TTC549 (cell line): ENCODE results near the gene TRPV2.

Experiments used
- FAIRE-seq: peaks from 2 replicates; lab custom pipeline; 2012; peaks lifted over from hg19 to GRCh38; lab: Jason Lieb, UNC

The TRPV2 gene

DNA sequence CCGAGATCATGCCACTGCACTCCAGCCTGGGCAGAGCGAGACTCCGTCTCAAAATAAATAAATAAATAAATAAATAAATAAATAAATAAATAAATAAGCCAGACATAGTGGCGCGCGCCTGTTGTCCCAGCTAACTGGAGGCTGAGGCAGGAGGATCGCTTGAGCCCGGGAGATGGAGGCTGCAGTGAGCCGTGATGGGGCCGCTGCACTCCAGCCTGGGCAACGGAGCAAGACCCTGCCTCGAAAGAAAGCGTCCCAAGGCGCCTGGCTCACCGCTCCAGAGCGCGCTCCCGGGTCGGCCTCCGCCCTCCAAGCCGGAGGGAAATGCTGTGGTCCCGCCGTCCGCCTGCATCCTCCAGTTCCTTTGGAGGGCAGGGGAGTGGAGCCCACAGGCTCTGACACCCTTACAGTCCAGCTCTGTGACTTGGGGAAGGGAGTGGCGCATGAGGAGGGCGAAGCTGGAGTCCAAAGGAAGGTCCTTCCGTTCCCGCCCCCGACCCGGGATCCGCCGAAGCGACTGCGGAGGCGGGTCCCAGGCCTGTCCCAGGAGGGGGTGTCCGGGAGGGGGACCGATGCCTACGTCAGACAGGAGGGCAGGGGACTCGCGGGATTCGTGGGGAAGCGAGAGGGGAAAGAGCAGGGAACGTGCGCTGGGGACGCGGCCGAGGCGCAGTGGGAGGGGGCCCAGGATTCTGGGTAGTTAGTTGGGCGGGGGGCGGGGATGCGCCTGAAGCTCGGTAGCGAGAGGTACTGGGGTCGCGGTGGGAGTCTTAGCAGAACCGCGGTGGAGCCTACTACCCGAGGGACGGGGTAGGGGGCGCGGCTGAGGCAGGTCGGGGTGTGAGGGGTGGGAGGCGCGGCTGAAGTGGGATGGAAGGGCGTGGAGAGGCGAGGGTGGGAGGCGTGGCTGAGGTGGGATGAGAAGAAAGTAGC is 8.4 kb upstream of the TRPV2 start:
- FAIRE-seq, result no peak

GRCh38 chr17:16407911-16408588 is 7.3 kb upstream of the TRPV2 start:
- FAIRE-seq, result no peak

DNA sequence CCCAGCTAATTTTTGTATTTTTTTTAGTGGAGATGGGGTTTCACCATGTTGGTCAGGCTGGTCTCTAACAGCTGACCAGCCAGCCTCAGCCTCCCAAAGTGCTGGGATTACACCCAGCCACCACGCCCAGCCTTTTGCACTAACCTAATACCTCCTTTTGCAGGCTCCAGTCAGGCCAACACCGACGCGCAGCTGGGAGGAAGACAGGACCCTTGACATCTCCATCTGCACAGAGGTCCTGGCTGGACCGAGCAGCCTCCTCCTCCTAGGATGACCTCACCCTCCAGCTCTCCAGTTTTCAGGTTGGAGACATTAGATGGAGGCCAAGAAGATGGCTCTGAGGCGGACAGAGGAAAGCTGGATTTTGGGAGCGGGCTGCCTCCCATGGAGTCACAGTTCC is 2.0 kb downstream of the TRPV2 start:
- FAIRE-seq, result no peak

DNA sequence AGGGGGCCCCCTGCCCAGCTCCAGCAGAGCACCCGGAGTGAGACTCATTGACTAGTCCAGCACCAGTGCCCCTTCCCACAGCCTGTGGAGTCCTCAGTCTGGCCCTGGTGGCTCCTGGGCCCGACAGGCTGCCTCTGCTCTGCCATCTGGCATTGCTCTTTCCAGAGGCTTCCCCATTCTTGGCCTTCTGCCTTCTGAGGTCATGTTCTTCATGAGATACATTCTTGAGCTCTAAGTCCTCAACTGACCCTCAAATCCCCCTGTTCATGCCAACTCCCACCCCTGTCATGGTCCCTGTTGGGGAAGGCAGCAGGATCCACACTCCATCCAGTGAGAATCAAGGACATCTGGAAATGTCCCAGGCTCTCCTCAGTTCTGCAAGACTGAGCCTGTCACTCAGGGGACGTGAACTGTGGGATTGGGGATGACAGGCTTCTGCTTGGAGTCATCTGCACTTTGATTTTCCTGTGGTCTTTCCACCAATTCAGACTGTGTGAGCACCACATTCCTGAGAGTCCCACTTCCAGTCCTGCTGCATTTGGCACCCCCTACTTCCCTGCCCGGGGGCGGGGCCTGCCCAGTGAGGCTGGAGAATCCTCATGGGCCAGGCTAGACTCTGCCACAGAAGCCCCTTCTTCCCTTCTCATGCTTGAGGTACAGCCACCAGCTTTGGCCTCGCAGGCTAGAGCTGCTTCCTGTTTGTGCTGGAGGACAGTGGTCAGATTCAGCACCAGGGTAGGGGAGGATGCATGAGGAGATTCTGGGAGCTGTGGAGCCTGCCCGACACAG is 2.7 kb downstream of the TRPV2 start:
- no peak for FAIRE-seq

DNA sequence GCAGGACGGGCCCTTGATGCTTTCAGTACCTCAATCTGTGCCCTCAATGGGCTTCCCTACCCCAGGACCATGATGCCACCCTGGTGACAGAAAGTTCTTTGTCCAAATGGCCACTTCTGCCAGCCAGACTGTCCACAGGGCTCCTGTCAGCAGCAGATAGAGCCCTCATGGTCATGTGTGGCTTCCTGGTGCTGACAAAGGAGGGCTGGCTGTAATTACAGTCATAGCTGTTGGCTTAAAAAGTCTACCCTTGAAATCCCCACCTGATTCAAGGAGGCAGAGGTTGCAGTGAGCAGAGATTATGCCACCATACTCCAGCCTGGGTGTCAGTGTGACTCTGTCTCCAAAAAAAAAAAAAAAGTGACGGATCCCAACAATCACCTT is 3.3 kb downstream of the TRPV2 start:
- no peak for FAIRE-seq

DNA sequence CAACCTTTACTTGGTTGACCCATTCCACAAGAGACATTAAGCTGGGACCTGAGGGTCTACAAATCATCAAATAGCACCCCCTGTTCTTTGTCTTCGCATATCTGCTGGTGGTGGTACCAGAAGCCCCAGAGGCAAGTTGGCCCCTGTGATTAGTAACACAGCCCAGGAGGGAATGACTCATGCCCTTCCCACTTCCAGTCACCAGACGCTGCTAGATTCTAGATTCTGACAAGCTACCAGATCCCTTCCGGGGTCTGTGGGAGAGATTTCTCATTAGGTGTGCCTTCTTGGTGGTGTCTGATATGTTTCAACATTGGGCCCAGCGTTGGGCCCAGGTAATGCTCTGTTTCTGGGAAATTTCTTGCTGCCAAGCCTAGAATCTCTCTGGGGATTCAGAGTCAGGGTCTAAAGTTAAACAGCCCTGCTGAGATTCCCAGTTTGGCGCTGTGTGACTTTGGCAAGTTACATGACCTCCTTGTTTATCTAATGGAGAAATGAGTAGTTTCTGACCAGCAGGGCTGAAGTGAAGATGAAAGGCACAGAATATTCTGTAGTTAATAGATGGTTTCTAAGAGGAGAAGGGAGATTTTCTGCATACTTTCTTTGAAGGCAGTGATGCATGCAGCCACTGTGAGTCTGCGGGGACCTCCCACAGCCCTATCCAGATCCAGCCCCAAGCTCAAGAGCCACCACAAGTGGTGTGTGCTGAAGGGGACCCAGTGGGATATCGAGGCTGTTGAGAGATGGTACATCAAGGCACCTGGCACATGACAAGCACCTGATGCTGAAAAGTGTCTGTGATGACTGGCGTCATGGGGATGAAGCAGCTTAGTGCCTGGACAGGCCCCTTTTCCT is 3.9 kb downstream of the TRPV2 start:
- no peak for FAIRE-seq

DNA sequence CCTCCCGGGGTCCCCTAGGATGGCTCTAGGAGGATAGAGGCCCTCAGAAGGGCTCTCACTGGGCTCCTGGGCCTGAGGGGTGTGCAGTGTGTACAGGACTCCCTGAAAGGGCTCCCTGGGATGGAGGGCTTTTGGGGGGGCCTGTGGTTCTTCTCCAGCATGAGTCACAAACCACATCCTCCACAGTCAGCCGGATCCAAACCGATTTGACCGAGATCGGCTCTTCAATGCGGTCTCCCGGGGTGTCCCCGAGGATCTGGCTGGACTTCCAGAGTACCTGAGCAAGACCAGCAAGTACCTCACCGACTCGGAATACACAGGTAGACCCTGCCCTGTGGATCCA is 4.5 kb downstream of the TRPV2 start:
- FAIRE-seq, result no peak

DNA sequence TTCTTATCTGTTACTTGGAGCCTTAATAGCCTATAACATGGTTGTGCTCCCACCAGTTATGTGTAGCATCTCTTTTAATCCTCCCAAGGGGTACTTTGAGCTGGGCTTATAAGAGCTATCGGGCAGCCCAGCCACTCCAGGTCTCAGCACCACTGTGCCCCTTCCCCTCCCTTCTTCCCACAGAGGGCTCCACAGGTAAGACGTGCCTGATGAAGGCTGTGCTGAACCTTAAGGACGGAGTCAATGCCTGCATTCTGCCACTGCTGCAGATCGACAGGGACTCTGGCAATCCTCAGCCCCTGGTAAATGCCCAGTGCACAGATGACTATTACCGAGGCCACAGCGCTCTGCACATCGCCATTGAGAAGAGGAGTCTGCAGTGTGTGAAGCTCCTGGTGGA is 7.0 kb downstream of the TRPV2 start:
- FAIRE-seq, result no peak

DNA sequence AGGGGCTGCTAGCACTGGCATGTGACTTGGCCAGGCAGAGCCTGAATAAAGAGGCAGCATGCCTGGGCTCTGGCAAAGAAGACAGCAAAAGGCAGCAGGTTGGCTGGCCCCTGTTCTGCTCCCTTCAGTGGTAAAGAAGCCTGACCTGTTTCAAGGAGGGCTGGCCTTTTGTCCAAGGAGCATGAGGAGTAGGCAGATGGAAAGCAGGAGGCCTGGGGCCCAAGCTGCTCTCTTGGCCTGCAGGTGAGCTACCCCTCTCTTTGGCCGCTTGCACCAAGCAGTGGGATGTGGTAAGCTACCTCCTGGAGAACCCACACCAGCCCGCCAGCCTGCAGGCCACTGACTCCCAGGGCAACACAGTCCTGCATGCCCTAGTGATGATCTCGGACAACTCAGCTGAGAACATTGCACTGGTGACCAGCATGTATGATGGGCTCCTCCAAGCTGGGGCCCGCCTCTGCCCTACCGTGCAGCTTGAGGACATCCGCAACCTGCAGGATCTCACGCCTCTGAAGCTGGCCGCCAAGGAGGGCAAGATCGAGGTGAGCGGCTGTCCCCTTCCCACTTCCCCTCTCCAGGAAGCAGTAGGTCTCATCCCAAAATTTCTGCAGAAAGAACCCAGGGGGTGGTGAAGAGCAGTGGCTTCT is 8.0 kb downstream of the TRPV2 start:
- FAIRE-seq, result no peak

DNA sequence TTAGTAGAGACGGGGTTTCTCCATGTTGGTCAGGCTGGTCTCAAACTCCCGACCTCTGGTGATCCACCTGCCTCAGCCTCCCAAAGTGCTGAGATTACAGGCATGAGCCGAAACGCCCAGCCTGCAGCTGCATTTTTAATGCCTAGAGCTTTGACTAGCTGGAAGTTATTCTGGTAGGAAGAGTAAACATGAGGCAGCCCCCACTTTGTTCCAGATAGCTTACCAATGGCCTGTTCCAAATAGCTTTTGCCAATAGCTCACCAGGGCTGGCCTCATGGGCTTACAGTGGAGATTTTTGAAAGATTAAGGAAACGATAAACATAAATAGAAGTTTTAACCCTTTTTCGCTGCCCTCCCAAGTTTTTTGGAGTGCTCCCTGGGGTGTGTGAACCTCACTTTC is 9.8 kb downstream of the TRPV2 start:
- no peak for FAIRE-seq

DNA sequence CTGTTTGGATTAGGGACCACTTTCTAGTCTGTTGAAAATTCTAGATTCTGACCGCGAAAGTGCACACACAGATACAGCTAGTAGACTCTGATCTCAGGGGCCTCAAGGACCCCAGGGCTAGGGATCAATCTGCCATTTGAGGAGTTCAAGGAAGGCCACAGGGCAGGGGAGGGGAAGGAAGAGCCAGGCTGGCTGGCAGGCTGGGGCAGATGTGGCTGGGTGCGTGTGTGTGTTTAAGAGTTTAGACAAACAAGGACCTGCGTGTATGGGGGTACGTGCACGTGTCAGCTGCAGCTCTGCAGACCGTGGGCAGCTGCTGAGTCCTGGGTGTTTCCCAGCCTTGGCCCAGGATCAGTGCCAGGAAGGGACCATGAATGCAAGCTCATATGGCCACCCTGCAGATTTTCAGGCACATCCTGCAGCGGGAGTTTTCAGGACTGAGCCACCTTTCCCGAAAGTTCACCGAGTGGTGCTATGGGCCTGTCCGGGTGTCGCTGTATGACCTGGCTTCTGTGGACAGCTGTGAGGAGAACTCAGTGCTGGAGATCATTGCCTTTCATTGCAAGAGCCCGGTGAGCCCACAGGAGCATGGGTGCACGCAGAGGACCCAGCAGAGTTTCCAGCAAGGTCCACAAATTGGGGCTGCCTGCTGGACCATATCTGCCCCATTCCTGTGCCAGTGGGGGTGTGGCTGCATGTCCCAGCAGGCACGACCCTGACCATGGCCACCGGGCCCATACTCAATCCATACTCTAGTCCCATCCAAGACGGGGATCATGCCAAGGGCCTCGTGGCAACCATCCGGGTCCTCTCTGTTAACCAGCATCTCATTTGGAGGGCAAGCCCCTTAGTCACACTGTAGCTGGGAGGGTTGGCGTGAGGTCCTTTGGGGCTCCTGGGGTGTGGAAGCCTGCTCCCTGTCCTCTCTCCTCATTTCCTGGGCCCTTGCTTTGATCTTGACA is 10.6 kb downstream of the TRPV2 start:
- FAIRE-seq, result no peak

- FAIRE-seq, result no peak
Measured at GRCh38 chr17:16427020-16427419, 11.6 kb downstream of the TRPV2 start.

GRCh38 chr17:16428098-16428882 is 12.9 kb downstream of the TRPV2 start:
- no peak for FAIRE-seq

DNA sequence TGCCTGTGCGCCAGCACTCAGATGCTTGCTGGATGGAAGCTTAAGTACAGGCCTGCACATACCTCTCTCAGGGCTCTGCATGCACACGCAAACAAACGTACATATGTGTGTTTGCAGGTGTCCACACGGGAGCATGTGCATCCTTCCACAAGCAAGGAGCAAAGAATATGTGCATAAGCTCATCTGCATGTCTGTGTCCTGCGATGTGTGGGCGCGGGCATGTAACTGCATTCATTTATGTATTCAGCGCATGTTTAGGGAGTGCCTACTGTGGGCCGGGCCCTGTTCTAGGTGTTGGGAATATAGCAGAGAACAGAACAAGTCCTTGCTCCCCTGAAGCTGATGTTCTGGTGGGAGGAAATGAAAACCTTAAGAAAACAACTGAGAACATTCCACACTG is 13.7 kb downstream of the TRPV2 start:
- FAIRE-seq, result no peak

DNA sequence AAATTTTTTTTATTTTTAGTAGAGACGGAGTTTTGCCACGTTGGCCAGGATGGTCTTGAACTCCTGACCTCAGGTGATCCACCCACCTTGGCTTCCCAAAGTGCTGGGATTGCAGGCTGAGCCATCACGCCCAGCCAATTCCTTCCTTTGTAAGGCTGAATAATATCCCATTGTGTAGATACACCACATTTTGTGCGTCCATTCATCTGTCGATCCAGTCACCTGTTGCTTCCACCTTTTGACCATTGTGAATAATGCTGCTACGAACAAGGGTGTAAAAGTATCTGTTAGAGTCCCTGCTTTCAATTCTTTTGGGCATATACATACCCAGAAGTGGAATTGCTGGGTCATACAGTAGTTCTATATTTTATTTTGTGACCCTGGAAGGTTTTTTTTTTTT is 15.3 kb downstream of the TRPV2 start:
- no peak for FAIRE-seq

DNA sequence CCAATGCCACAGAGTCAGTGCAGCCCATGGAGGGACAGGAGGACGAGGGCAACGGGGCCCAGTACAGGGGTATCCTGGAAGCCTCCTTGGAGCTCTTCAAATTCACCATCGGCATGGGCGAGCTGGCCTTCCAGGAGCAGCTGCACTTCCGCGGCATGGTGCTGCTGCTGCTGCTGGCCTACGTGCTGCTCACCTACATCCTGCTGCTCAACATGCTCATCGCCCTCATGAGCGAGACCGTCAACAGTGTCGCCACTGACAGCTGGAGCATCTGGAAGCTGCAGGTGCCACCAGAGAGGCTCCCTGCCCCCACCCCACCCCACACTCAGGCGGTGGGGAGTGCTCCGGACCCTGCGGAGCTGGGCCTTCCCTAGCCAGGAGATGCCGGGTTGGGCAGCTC is 16.6 kb downstream of the TRPV2 start:
- FAIRE-seq, result no peak

DNA sequence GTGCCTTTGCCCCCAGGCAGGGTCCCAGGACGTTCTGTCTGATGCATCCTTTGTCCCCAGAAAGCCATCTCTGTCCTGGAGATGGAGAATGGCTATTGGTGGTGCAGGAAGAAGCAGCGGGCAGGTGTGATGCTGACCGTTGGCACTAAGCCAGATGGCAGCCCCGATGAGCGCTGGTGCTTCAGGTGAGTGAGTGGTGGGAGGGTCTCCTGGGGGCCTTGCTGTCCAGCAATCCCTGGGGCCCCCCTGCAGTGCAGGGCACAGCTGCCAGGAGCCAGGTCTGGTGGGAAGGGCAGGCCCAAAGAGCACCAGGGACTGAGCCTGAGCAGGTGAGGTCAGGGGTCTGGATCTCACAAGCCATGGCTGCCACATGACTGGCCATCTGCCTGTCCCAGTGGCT is 18.1 kb downstream of the TRPV2 start:
- no peak for FAIRE-seq

DNA sequence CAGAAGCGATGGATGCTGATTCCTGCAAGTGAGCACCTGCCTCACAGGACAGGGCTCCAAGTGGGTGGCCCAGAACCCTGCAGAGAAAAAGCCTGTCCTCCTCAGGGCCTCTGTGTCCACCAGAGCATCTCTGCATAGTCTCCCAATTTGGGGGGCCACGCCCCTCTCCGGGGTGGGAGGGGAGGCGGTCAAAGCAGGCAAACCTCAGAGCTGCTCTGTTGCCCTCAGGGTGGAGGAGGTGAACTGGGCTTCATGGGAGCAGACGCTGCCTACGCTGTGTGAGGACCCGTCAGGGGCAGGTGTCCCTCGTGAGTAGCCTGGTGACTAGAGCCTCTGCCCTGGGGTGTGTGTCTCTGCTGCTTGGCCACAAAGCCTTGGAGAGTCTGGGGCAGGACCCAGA is 19.3 kb downstream of the TRPV2 start:
- no peak for FAIRE-seq
